SK-N-MC (cell line): Measurements from ENCODE around the gene ZNF143.

Experiments used
- DNase-seq: peaks from one replicate; pipeline ENCODE4 v3.0.0-alpha.2; 2011; ENCODE audit warnings: low read depth, low spot score
- H3K27ac ChIP-seq: fragments of 200-600 bp; sonication (generic); 2 replicates; pipeline ENCODE4 v1.5.1; 2016; ENCODE audit warnings: mixed run types
- H3K36me3 ChIP-seq: fragments of 200-600 bp; sonication (generic); 2 replicates; pipeline ENCODE4 v1.6.1; 2017; ENCODE audit warnings: antibody characterized with exemption, low read length, mixed read lengths; ENCODE audit not compliant: insufficient read depth
- H3K4me3 ChIP-seq: fragments of 200-600 bp; sonication (generic); 2 replicates; pipeline ENCODE4 v1.5.1; 2016
- H3K9ac ChIP-seq: fragments of 200-600 bp; sonication (generic); 2 replicates; pipeline ENCODE4 v1.8.0; 2017; ENCODE audit warnings: mixed run types, mixed read lengths; ENCODE audit not compliant: insufficient read length
- H3K9me3 ChIP-seq: fragments of 200-600 bp; sonication (generic); 2 replicates; pipeline ENCODE4 v1.6.1; 2017; ENCODE audit warnings: low read depth, mild to moderate bottlenecking, antibody characterized with exemption, low read length, moderate library complexity, mixed read lengths
- EZH2 ChIP-seq: fragments of 200-600 bp; sonication (generic); IDR thresholded peaks from one replicate; pipeline ENCODE4 v1.6.1; 2017; ENCODE audit warnings: antibody characterized with exemption
- FOXP2 ChIP-seq: optimal IDR thresholded peaks from 2 replicates; pipeline ENCODE3; 2011; ENCODE audit warnings: mild to moderate bottlenecking, moderate library complexity; ENCODE audit not compliant: insufficient read depth; ENCODE audit errors: extremely low read length, control extremely low read depth
- POLR2AphosphoS5 ChIP-seq: IDR thresholded peaks from 2 replicates; pipeline ENCODE4 v1.6.1; 2012; ENCODE audit warnings: mild to moderate bottlenecking, low read depth, low read length, borderline replicate concordance

ZNF143 gene

DNA sequence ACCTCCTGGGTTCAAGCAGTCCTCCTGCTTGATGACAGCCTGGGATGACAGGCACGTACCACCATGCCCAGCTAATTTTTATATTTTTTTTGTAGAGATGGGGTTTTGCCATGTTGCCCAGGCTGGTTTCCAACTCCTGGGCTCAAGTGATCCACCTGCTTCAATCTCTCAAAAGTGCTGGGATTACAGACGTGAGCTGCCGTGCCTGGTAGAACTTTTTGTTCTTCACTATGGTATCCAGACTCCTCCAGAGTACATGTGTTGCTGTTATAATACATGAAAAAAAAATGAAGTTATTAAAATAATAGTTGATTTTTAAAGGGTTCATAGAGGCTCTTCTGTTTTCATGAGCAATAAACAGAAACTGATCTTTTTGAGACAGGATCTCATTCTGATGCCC is 29.6 kb downstream of the ZNF143 start:
- TF ChIP-seq FOXP2, result no peak
- TF ChIP-seq EZH2, result no peak
- TF ChIP-seq POLR2AphosphoS5, result no peak
- Histone ChIP-seq H3K9me3 (no peaks in the 10 kb centered on the region), H3K4me3 (no peak overlapping the region), H3K27ac (no peak overlapping the region), H3K36me3 (peaks cover 20% of the 10 kb centered on the region), H3K9ac (no peak overlapping the region)
- DNase-seq, result no peak

- no peak overlapping the region for H3K4me3 ChIP-seq
- no peak overlapping the region for H3K9ac ChIP-seq
- no peak for TF ChIP-seq FOXP2
- no peak for TF ChIP-seq POLR2AphosphoS5
- TF ChIP-seq EZH2, result no peak
- no peak for DNase-seq
- H3K9me3 ChIP-seq, result no peaks in the 10 kb centered on the region
- H3K36me3 ChIP-seq, result peaks cover 36% of the 10 kb centered on the region; the same call in 1 of the 2 replicates
- H3K27ac ChIP-seq, result no peak overlapping the region
Observed at GRCh38 chr11:9493492-9493891, 32.7 kb downstream of the ZNF143 start.

DNA sequence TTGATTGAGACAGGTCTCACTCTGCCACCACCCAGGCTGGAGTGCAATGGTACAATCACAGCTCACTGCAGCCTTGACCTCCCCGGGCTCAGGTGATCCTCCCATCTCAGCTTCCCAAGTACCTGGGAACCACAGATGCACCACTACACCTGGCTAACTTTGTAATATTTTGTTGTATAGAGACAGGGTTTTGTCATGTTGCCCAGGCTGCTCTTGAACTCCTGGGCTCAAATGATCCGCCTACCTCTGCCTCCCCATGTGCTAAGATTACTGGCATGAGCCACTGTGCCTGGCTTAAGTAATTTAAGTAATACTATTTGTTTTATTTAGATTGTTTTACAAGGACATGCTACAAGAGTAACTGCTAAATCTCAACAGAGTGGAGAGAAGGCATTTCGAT is 33.5 kb downstream of the ZNF143 start:
- Histone ChIP-seq H3K9ac (no peak overlapping the region), H3K9me3 (no peaks in the 10 kb centered on the region), H3K4me3 (no peak overlapping the region), H3K36me3 (peaks cover 38% of the 10 kb centered on the region; the same call in 1 of the 2 replicates), H3K27ac (no peak overlapping the region)
- TF ChIP-seq EZH2 (no peak), FOXP2 (no peak), POLR2AphosphoS5 (no peak)
- no peak for DNase-seq

DNA sequence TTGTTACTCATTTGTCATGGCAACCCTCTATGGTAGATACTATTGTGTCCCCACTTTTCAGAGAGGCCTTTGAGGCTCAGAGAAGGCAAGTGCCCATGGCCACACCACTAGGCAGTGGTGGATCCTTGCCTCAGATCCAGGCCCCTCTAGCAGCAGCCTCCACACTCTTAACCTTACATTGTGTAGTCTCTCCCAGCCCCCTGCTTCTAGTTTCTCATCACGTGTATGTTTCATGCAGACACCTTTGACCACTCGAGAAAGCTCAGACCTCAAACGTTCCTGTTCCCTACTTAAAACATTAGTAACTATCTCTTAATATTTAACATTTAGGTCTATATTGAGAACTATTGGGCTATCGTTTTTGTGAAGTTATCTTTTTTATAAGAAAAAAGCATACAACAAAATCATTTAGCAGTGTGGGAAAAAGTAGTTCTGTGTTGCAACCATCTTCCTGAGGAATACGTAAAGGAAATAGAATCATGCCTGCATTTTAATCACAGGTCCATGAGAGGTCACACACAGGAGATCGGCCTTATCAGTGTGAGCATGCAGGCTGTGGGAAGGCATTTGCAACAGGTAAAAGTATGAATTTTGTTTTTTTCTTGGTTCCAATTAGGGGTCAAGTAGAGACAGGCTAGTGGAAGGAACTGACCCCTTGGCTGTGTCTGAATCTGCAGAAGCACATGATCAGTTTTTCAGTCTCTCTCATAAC is 35.1 kb downstream of the ZNF143 start:
- Histone ChIP-seq H3K36me3 (peaks cover 38% of the 10 kb centered on the region; the same call in 1 of the 2 replicates), H3K27ac (no peak overlapping the region), H3K9me3 (no peaks in the 10 kb centered on the region), H3K9ac (no peak overlapping the region), H3K4me3 (no peak overlapping the region)
- DNase-seq, result no peak
- TF ChIP-seq EZH2, result no peak
- TF ChIP-seq POLR2AphosphoS5, result no peak
- TF ChIP-seq FOXP2, result no peak

GRCh38 chr11:9498457-9499078 is 37.8 kb downstream of the ZNF143 start:
- TF ChIP-seq EZH2 (no peak), POLR2AphosphoS5 (no peak), FOXP2 (no peak)
- Histone ChIP-seq H3K36me3 (peaks cover 42% of the 10 kb centered on the region), H3K9ac (no peak overlapping the region), H3K27ac (no peak overlapping the region), H3K4me3 (no peak overlapping the region), H3K9me3 (no peaks in the 10 kb centered on the region)
- DNase-seq, result no peak

DNA sequence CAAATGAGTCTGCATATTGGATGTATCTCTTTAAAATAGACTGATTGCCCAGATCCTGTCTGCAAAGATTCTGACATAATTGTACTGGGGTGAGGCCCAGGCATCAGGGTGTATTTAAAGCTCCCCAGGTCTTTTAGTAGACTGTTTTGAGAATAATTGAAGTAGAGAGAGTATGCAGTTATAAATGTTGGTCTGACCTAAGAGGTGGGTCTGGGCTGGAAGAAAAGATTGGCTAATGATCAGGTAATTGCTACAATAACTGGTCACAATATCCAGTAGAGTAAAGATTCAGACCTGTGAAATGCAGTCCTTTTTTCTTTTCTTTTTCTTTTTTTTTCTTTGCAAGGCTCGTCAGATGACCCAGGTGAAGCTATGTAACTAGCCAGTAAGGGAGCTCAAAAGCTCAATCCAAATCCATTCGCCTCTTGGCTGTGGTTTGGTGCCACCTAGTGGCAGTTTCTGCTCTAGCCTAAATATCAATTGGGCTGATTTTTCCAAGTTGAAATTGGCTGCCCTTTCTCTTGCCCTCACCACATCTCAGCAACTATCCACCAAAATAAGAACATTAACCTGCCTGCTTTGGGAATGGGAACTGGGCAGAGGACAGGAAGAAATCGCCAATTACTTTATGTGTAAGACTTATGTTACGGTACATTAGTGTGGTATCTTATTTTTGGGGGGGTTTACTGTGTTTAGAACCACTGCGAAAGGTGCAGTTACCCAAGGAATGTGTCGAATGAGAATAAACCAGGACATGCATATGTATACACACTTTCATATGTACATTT is 45.9 kb downstream of the ZNF143 start:
- H3K4me3 ChIP-seq, result no peak overlapping the region
- no peak overlapping the region for H3K27ac ChIP-seq
- no peak for DNase-seq
- H3K9me3 ChIP-seq, result no peaks in the 10 kb centered on the region
- TF ChIP-seq POLR2AphosphoS5, result no peak
- TF ChIP-seq EZH2, result no peak
- TF ChIP-seq FOXP2, result no peak
- peaks cover 4% of the 10 kb centered on the region; the same call in 1 of the 2 replicates for H3K36me3 ChIP-seq
- no peak overlapping the region for H3K9ac ChIP-seq

- H3K9me3 ChIP-seq, result no peaks in the 10 kb centered on the region
- no peak overlapping the region for H3K27ac ChIP-seq
- H3K36me3 ChIP-seq, result peaks cover 4% of the 10 kb centered on the region; the same call in 1 of the 2 replicates
- DNase-seq, result no peak
- TF ChIP-seq EZH2 (no peak), POLR2AphosphoS5 (no peak), FOXP2 (no peak)
- no peak overlapping the region for H3K4me3 ChIP-seq
- H3K9ac ChIP-seq, result no peak overlapping the region
Observed at GRCh38 chr11:9507277-9507580, 46.4 kb downstream of the ZNF143 start.

- DNase-seq, result no peak
- no peak overlapping the region for H3K9ac ChIP-seq
- H3K4me3 ChIP-seq, result no peak overlapping the region
- TF ChIP-seq FOXP2, result no peak
- no peak for TF ChIP-seq POLR2AphosphoS5
- no peak for TF ChIP-seq EZH2
- no peaks in the 10 kb centered on the region for H3K9me3 ChIP-seq
- peaks cover 17% of the 10 kb centered on the region for H3K36me3 ChIP-seq
- H3K27ac ChIP-seq, result no peak overlapping the region
Observed at GRCh38 chr11:9509041-9509440, 48.2 kb downstream of the ZNF143 start.
